Measurements from ENCODE around the gene SNRNP25. TPM values are rescaled to one million over a fixed set of nuclear protein-coding genes. Genes with fewer than 3 reads are reported as not detected.

Gene SNRNP25
- total and polyA plus RNA-seq, 2 donors (not counting 3 experiments of a cell fraction or from before 2014, with no cell fraction given) = 41.8 to 49.6 TPM

DNA sequence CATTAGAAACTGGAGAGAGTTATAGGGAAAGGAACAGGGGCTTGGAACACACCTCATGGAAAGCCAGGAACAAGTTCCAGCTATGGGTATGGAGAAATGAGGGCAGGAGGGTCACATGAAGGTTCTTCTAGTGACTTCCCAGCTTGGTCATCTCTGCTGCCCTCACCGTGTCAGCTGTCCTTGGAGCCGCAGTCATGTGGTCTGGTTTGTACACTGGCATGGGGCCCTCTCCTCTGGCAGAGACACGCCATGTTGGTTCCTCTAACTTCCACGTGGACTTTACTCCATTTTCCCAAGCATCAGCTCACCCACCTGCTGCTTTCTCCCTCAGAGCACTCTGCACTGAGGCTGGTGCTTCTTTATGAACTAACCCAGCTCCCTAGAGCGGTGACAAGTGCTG lies 50.7 kb downstream of the SNRNP25 start:
- intact Hi-C loops (cut with micrococcal nuclease) = no loop called here
- Histone ChIP-seq H3K9me1 (replicated peaks; ENCODE audit: control insufficient read depth, extremely low read depth, insufficient read depth, low read length) (no peaks in the 10 kb centered on the region), H3K27ac (ENCODE audit: insufficient read depth, low read depth, low read length) (no peak overlapping the region), H3K36me3 (ENCODE audit: control insufficient read depth in 2 of 2, extremely low read depth in 1 of 2, insufficient read depth in 2 of 2, low read length in 2 of 2) (peaks cover 0 to 2% of the 10 kb centered on the region in 2 experiments), H3K27me3 (ENCODE audit: control insufficient read depth in 2 of 2, insufficient read depth in 2 of 2, low read length in 2 of 2) (no peaks in the 10 kb centered on the region), H2AFZ (ENCODE audit: low read depth, low read length) (no peak overlapping the region), H3K9me3 (replicated peaks; ENCODE audit: control insufficient read depth, insufficient read depth, low read length) (no peaks in the 10 kb centered on the region), H3K4me3 (replicated peaks in 1 of 3; ENCODE audit: insufficient read depth in 1 of 3, low read depth in 1 of 3, low read length in 3 of 3) (no peak overlapping the region), H3K9ac (replicated peaks; ENCODE audit: extremely low read depth, insufficient read depth, low read length) (no peak overlapping the region), H3K79me2 (ENCODE audit: control insufficient read depth, insufficient read depth, low read length) (no peaks in the 10 kb centered on the region), H3K4me2 (ENCODE audit: insufficient read depth, low read length) (no peak overlapping the region), H4K20me1 (replicated peaks; ENCODE audit: control insufficient read depth, extremely low read depth, insufficient read depth, low read length) (no peaks in the 10 kb centered on the region), H3K4me1 (ENCODE audit: control insufficient read depth, extremely low read depth, insufficient read depth, low read length) (peaks cover 5% of the 10 kb centered on the region)
- dilution Hi-C loops (cut with MboI; ENCODE audit: extremely low pct_ligation_motif_present, low sequenced_read_pairs) = no loop called here
- DNase-seq (ENCODE audit: low read depth, low spot score) (no peak), FAIRE-seq (no peak)
- TF ChIP-seq GATA2 (IDR thresholded peaks at IDR 0.05; ENCODE audit: insufficient read depth, insufficient read length, low read depth, low read length) (no peak), POLR2A (IDR thresholded peaks at IDR 0.05; ENCODE audit: low read depth, low read length) (no peak), MYC (IDR thresholded peaks at IDR 0.05; ENCODE audit: low read depth, low read length) (no peak), POLR2AphosphoS5 (IDR thresholded peaks at IDR 0.05; ENCODE audit: insufficient read depth, low read depth, low read length) (no peak), EZH2 (IDR thresholded peaks at IDR 0.05; ENCODE audit: borderline replicate concordance, low read depth, low read length, severe bottlenecking) (no peak), FOS (IDR thresholded peaks at IDR 0.05; ENCODE audit: borderline replicate concordance, insufficient read depth, low read length) (no peak), MAX (IDR thresholded peaks at IDR 0.05; ENCODE audit: insufficient read depth, insufficient read length) (no peak), JUN (IDR thresholded peaks at IDR 0.05; ENCODE audit: borderline replicate concordance, insufficient read depth, insufficient read length, low read depth) (no peak)
- TF ChIP-seq, protein P1, sequence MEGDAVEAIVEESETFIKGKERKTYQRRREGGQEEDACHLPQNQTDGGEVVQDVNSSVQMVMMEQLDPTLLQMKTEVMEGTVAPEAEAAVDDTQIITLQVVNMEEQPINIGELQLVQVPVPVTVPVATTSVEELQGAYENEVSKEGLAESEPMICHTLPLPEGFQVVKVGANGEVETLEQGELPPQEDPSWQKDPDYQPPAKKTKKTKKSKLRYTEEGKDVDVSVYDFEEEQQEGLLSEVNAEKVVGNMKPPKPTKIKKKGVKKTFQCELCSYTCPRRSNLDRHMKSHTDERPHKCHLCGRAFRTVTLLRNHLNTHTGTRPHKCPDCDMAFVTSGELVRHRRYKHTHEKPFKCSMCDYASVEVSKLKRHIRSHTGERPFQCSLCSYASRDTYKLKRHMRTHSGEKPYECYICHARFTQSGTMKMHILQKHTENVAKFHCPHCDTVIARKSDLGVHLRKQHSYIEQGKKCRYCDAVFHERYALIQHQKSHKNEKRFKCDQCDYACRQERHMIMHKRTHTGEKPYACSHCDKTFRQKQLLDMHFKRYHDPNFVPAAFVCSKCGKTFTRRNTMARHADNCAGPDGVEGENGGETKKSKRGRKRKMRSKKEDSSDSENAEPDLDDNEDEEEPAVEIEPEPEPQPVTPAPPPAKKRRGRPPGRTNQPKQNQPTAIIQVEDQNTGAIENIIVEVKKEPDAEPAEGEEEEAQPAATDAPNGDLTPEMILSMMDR (IDR thresholded peaks at IDR 0.05; ENCODE audit: extremely low read depth in 1 of 2, insufficient read depth in 1 of 2, low read depth in 1 of 2, low read length in 2 of 2) = no peak
- BruUV-seq (replicated peaks) = no TSS peak
- ChIA-PET POLR2A (no interaction called here), CTCF (interaction anchor here (0.6 to 6.0 kb wide), 6 partner anchors 8 to 266 kb away, joined by 3 to 130 read pairs (median 6); partner anchors contain the start of gene MRPL28)
